Natural killer cell (primary cell): ENCODE data around the gene CYP4B1. TPM values are rescaled to one million over a fixed set of nuclear protein-coding genes. Genes with fewer than 3 reads are reported as not detected.
"Not testable (repeated sequence)": the region's sequence is repeated elsewhere in the genome, so short reads cannot be mapped to it uniquely, and the experiment has no call there.

Experiments
- ATAC-seq, 3 donors: fragments of 150-1000 bp in 2 of 3; fragments of 200-7000 bp in 1 of 3; cut with Tn5 transposase; 1 replicate in 1 of 3; 2 replicates in 2 of 3; pipeline ENCODE4 v1.10.0; 2021; ENCODE audit warnings: mild to moderate bottlenecking in 2 of 3, moderate library complexity in 2 of 3
- DNase-seq, 2 donors: peaks; one replicate each; pipeline versions ENCODE4 v3.0.0 to v3.0.0-alpha.2; 2013 to 2021; ENCODE audit warnings: mixed read lengths in 1 of 2
- H3K27ac ChIP-seq: one replicate; pipeline ENCODE4 v1.5.1; 2013; ENCODE audit warnings: mild to moderate bottlenecking, low read length
- H3K27me3 ChIP-seq: one replicate; pipeline ENCODE4 v1.6.1; 2013; ENCODE audit warnings: low read length; ENCODE audit not compliant: control insufficient read depth, insufficient read depth
- H3K36me3 ChIP-seq: one replicate; pipeline ENCODE4 v1.6.1; 2013; ENCODE audit warnings: low read length; ENCODE audit not compliant: control insufficient read depth, insufficient read depth
- H3K4me1 ChIP-seq: one replicate; pipeline ENCODE4 v1.6.1; 2013; ENCODE audit warnings: low read length; ENCODE audit not compliant: control insufficient read depth, insufficient read depth
- H3K4me3 ChIP-seq: one replicate; pipeline ENCODE4 v1.5.1; 2013; ENCODE audit warnings: low read length
- H3K9me3 ChIP-seq: one replicate; pipeline ENCODE4 v1.6.1; 2013; ENCODE audit warnings: low read length; ENCODE audit not compliant: control insufficient read depth, insufficient read depth
- H3K27ac Mint-ChIP-seq, 2 donors: one replicate each; pipeline ENCODE4 v1.8.0; 2022; ENCODE audit warnings: mild to moderate bottlenecking in 2 of 2, mixed read lengths in 2 of 2, moderate library complexity in 1 of 2
- H3K27me3 Mint-ChIP-seq, 2 donors: one replicate each; pipeline ENCODE4 v1.8.0; 2022; ENCODE audit warnings: low read depth in 2 of 2, mixed read lengths in 2 of 2
- H3K36me3 Mint-ChIP-seq: one replicate; pipeline ENCODE4 v1.8.0; 2022; ENCODE audit warnings: mixed read lengths
- H3K4me1 Mint-ChIP-seq, 2 donors: one replicate each; pipeline ENCODE4 v1.8.0; 2022; ENCODE audit warnings: mixed read lengths in 2 of 2
- H3K4me3 Mint-ChIP-seq: one replicate; pipeline ENCODE4 v1.8.0; 2022; ENCODE audit warnings: mild to moderate bottlenecking, moderate library complexity, mixed read lengths
- H3K9me3 Mint-ChIP-seq, 2 donors: one replicate each; pipeline ENCODE4 v1.8.0; 2022; ENCODE audit warnings: mixed read lengths in 2 of 2
- CTCF ChIP-seq: fragments of 200-600 bp; IDR thresholded peaks from one replicate; pipeline ENCODE4 v1.8.0; 2022; ENCODE audit warnings: antibody characterized with exemption
- WGBS: methylation state at CpG from one replicate; pipeline ENCODE4 v1.1.7; 2013; ENCODE audit warnings: missing lambda C conversion rate; ENCODE audit not compliant: insufficient coverage; 5-methylcytosine and 5-hydroxymethylcytosine counted together
- intact Hi-C: fragments of 100-400 bp; cut with micrococcal nuclease; formaldehyde crosslinking; loops from one replicate; pipeline ENCODE4 v1.14.2; 2022
- total RNA-seq, 4 donors: library from RNA; stranded (reverse); fragments of 120-200 nt in 1 of 4; gene quantifications; one replicate each; pipeline versions ENCODE4 v1.2.3 to v1.2.4, GENCODE V29; 2013 to 2022

Gene CYP4B1
- total RNA-seq, 3 donors from 2014 or later (not counting 1 experiment from before 2014, with no cell fraction given) = not detected

GRCh38 chr1:46820076-46820475, 21.2 kb downstream of the CYP4B1 start:
- H3K27me3 ChIP-seq = no peaks in the 10 kb centered on the region
- H3K9me3 ChIP-seq = no peaks in the 10 kb centered on the region
- no peaks in the 10 kb centered on the region for H3K36me3 ChIP-seq
- Mint-ChIP-seq H3K4me1 (peaks cover 7% of the 10 kb centered on the region in 2 donors), H3K4me3 (no peak overlapping the region), H3K9me3 (no peaks in the 10 kb centered on the region), H3K27ac (no peak overlapping the region), H3K36me3 (no peaks in the 10 kb centered on the region), H3K27me3 (peaks cover 0 to 5% of the 10 kb centered on the region in 2 donors)
- peaks cover 12% of the 10 kb centered on the region for H3K4me1 ChIP-seq
- DNase-seq (no peak), ATAC-seq (no peak)
- TF ChIP-seq CTCF = no peak
- 67% methylated on average over 4 of the region's 4 CpGs for WGBS
- H3K27ac ChIP-seq = no peak overlapping the region
- no peak overlapping the region for H3K4me3 ChIP-seq
- intact Hi-C loops = no loop called here

GRCh38 chr1:46820560-46821060, 21.8 kb downstream of the CYP4B1 start:
- 19% methylated on average over 5 of the region's 5 CpGs for WGBS
- H3K9me3 ChIP-seq = no peaks in the 10 kb centered on the region
- H3K4me1 ChIP-seq = peaks cover 12% of the 10 kb centered on the region
- no peak overlapping the region for H3K27ac Mint-ChIP-seq
- ATAC-seq (peak in 1 of 3 donors; percentile 57), DNase-seq (no peak)
- no peak overlapping the region for H3K27ac ChIP-seq
- no peak for TF ChIP-seq CTCF
- no peak overlapping the region for H3K4me3 ChIP-seq
- no peaks in the 10 kb centered on the region for H3K36me3 ChIP-seq
- H3K27me3 ChIP-seq = no peaks in the 10 kb centered on the region
- no peaks in the 10 kb centered on the region for H3K9me3 Mint-ChIP-seq
- H3K4me3 Mint-ChIP-seq = no peak overlapping the region
- intact Hi-C loops = no loop called here
- H3K27me3 Mint-ChIP-seq = peaks cover 0 to 5% of the 10 kb centered on the region in 2 donors
- H3K36me3 Mint-ChIP-seq = no peaks in the 10 kb centered on the region
- peaks cover 7% of the 10 kb centered on the region in 2 donors for H3K4me1 Mint-ChIP-seq

GRCh38 chr1:46822248-46822826, 23.5 kb downstream of the CYP4B1 start:
- no peak for TF ChIP-seq CTCF
- Histone ChIP-seq H3K4me1 (peaks cover 12% of the 10 kb centered on the region), H3K4me3 (no peak overlapping the region), H3K36me3 (no peaks in the 10 kb centered on the region), H3K27ac (no peak overlapping the region), H3K27me3 (no peaks in the 10 kb centered on the region), H3K9me3 (no peaks in the 10 kb centered on the region)
- intact Hi-C loops = no loop called here
- Mint-ChIP-seq H3K27ac (no peak overlapping the region), H3K4me1 (peaks cover 7% of the 10 kb centered on the region in 2 donors), H3K27me3 (peaks cover 5 to 9% of the 10 kb centered on the region in 2 donors), H3K9me3 (no peaks in the 10 kb centered on the region), H3K4me3 (no peak overlapping the region), H3K36me3 (no peaks in the 10 kb centered on the region)
- DNase-seq (no peak), ATAC-seq (no peak)
- WGBS = 92% methylated on average over 3 of the region's 3 CpGs

GRCh38 chr1:46823151-46823550, 24.3 kb downstream of the CYP4B1 start:
- H3K4me3 Mint-ChIP-seq = no peak overlapping the region
- intact Hi-C loops = no loop called here
- no peaks in the 10 kb centered on the region for H3K27me3 ChIP-seq
- no peaks in the 10 kb centered on the region for H3K36me3 Mint-ChIP-seq
- DNase-seq = no peak
- no peak for TF ChIP-seq CTCF
- no peak for ATAC-seq
- WGBS = 44% methylated on average over 2 of the region's 2 CpGs
- peaks cover 12% of the 10 kb centered on the region for H3K4me1 ChIP-seq
- no peak overlapping the region for H3K27ac ChIP-seq
- H3K9me3 Mint-ChIP-seq = peaks cover 0 to 2% of the 10 kb centered on the region in 2 donors
- no peak overlapping the region for H3K4me3 ChIP-seq
- no peaks in the 10 kb centered on the region for H3K36me3 ChIP-seq
- peaks cover 8 to 17% of the 10 kb centered on the region in 2 donors for H3K27me3 Mint-ChIP-seq
- peaks cover 7% of the 10 kb centered on the region in 2 donors for H3K4me1 Mint-ChIP-seq
- H3K27ac Mint-ChIP-seq = no peak overlapping the region
- no peaks in the 10 kb centered on the region for H3K9me3 ChIP-seq

GRCh38 chr1:46826892-46827291, 28.0 kb downstream of the CYP4B1 start:
- 100% methylated on average over 1 of the region's 2 CpGs for WGBS
- ATAC-seq, intact Hi-C loops: not testable (repeated sequence)

More at GRCh38 chr1:46826892-46827291, 28.0 kb downstream of the CYP4B1 start:
- not testable (repeated sequence) for H3K36me3 ChIP-seq, H3K4me1 Mint-ChIP-seq, H3K36me3 Mint-ChIP-seq, H3K27ac ChIP-seq, H3K4me3 Mint-ChIP-seq, H3K27ac Mint-ChIP-seq, H3K9me3 Mint-ChIP-seq, H3K4me1 ChIP-seq, H3K9me3 ChIP-seq, H3K4me3 ChIP-seq, H3K27me3 ChIP-seq, DNase-seq
- peaks cover 19 to 25% of the 10 kb centered on the region in 2 donors for H3K27me3 Mint-ChIP-seq
